ENCODE measurements around the gene CTU2. TPM values are rescaled to one million over a fixed set of nuclear protein-coding genes. Genes with fewer than 3 reads are reported as not detected.

CTU2 gene
- total and polyA plus RNA-seq, 2 donors (not counting 1 experiment from before 2014, with no cell fraction given) = 18.4 to 23.7 TPM

DNA sequence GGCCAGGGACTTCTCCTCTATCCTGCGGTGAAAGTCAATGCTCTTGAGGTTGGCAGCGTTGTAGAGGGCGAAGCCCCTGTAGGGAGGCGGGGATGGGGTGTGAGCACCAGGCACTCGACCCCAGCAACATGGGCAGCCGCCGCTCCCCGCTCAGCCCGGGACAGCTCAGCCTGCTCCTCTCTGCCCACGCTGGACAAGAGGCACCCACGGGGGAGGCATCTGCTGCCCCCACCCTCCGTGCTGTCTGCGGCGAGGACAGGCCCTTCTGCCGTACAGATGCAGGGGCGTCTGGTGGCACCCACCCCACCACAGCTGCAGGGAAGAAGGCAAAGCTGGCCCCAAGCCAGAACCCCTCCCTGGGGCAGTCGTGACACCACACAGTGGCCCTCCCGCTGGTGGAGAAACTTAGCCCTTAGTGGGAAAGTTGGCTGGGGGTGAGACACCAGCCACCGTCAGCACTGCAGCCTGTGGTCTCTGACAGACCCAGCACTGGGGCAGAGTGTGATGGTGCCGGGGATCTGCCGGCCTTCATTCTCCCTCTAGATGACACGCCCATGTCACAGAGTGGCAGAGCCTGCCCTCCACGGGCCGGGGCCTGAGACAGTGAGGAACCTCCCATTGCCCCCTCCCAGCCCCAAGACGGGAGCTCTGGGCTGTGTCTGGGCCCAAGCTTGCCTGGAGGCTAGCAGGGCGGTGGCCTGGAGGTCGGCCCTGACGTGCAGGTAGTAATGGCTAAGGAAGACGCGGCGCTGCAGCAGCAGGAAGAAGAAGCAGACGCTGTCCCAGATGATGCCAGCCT, 19.5 kb downstream of the CTU2 start:
- no peak overlapping the region for H3K4me2 ChIP-seq (replicated peaks; ENCODE audit: low read depth, low read length, poor library complexity, severe bottlenecking)
- no peak overlapping the region for H3K27ac Mint-ChIP-seq
- H3K4me3 Mint-ChIP-seq = no peak overlapping the region
- H3K4me1 Mint-ChIP-seq = no peaks in the 10 kb centered on the region
- H3K27me3 Mint-ChIP-seq = no peaks in the 10 kb centered on the region
- POLR2A ChIA-PET = no interaction called here
- TF ChIP-seq EZH2 (IDR thresholded peaks at IDR 0.05; ENCODE audit: borderline replicate concordance, insufficient read depth, low read depth, low read length, poor library complexity, severe bottlenecking) = no peak
- TF ChIP-seq, protein P1, sequence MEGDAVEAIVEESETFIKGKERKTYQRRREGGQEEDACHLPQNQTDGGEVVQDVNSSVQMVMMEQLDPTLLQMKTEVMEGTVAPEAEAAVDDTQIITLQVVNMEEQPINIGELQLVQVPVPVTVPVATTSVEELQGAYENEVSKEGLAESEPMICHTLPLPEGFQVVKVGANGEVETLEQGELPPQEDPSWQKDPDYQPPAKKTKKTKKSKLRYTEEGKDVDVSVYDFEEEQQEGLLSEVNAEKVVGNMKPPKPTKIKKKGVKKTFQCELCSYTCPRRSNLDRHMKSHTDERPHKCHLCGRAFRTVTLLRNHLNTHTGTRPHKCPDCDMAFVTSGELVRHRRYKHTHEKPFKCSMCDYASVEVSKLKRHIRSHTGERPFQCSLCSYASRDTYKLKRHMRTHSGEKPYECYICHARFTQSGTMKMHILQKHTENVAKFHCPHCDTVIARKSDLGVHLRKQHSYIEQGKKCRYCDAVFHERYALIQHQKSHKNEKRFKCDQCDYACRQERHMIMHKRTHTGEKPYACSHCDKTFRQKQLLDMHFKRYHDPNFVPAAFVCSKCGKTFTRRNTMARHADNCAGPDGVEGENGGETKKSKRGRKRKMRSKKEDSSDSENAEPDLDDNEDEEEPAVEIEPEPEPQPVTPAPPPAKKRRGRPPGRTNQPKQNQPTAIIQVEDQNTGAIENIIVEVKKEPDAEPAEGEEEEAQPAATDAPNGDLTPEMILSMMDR (IDR thresholded peaks at IDR 0.05) = no peak
- H3K9ac ChIP-seq (ENCODE audit: low read length) = no peak overlapping the region
- H4K20me1 ChIP-seq (ENCODE audit: control insufficient read depth, insufficient read depth, low read length, poor library complexity, severe bottlenecking) = peaks cover 19% of the 10 kb centered on the region
- H3K9me3 Mint-ChIP-seq (ENCODE audit: insufficient read depth) = no peaks in the 10 kb centered on the region
- H3K79me2 ChIP-seq (ENCODE audit: control insufficient read depth, insufficient read depth, low read length) = peaks cover 25% of the 10 kb centered on the region
- H2AFZ ChIP-seq (ENCODE audit: insufficient read depth, low read depth, low read length, poor library complexity, severe bottlenecking) = no peak overlapping the region
- DNase-seq (no peak), ATAC-seq (ENCODE audit: low read depth) (no peak)
- peaks cover 0 to 77% of the 10 kb centered on the region in 2 experiments for H3K36me3 ChIP-seq (replicated peaks in 1 of 2; ENCODE audit: control extremely low read depth in 1 of 2, control insufficient read depth in 1 of 2, extremely low read depth in 1 of 2, insufficient read depth in 2 of 2, low read length in 1 of 2)
- WGBS (ENCODE audit: insufficient coverage) = 96% methylated on average over 32 of the region's 32 CpGs
- H3K27ac ChIP-seq (ENCODE audit: low read length in 2 of 2) = no peak overlapping the region
- no peaks in the 10 kb centered on the region for H3K27me3 ChIP-seq (replicated peaks in 1 of 4; ENCODE audit: control extremely low read depth in 1 of 4, control insufficient read depth in 3 of 4, insufficient read depth in 4 of 4, low read length in 3 of 4)
- CTCF ChIA-PET = interaction anchor here (0.5 kb wide), 1 partner anchor 160 kb away, joined by 3 read pairs; no protein-coding TSS in a partner anchor
- no peak overlapping the region for H3K4me3 ChIP-seq (ENCODE audit: control extremely low read depth in 1 of 5, extremely low read depth in 1 of 5, insufficient read depth in 1 of 5, low read depth in 2 of 5, low read length in 4 of 5)
- H3K4me1 ChIP-seq (ENCODE audit: control insufficient read depth in 2 of 2, insufficient read depth in 2 of 2, low read length in 2 of 2) = no peaks in the 10 kb centered on the region
- H3K9me3 ChIP-seq (ENCODE audit: control extremely low read depth in 1 of 3, control insufficient read depth in 2 of 3, insufficient read depth in 1 of 3, low read length in 2 of 3) = no peaks in the 10 kb centered on the region
- intact Hi-C loops (cut with micrococcal nuclease) = no loop called here

DNA sequence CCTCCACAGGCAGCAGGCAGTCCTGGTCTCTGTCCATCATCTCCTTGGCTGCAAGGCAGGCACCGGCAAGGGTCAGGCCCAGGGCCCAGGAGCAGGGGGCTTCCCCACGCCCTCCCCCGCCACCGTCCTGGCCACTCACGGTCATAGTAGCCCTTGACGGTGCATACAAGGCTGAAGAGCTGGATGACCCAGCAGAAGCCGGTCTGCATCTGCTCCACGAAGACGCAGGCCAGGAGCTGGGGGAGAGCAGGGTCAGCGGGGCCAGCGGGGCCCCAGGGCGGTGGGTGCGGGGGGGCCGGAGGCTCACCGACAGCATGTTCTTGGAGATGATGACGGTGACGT, 20.1 kb downstream of the CTU2 start:
- H3K4me2 ChIP-seq (replicated peaks; ENCODE audit: low read depth, low read length, poor library complexity, severe bottlenecking) = no peak overlapping the region
- ATAC-seq (ENCODE audit: low read depth) = no peak
- Mint-ChIP-seq H3K27me3 (no peaks in the 10 kb centered on the region), H3K4me3 (no peak overlapping the region), H3K4me1 (no peaks in the 10 kb centered on the region), H3K9me3 (ENCODE audit: insufficient read depth) (no peaks in the 10 kb centered on the region), H3K27ac (no peak overlapping the region)
- peaks cover 25% of the 10 kb centered on the region for H3K79me2 ChIP-seq (ENCODE audit: control insufficient read depth, insufficient read depth, low read length)
- WGBS (ENCODE audit: insufficient coverage) = 93% methylated on average over 15 of the region's 17 CpGs
- H3K36me3 ChIP-seq (replicated peaks in 1 of 2; ENCODE audit: control extremely low read depth in 1 of 2, control insufficient read depth in 1 of 2, extremely low read depth in 1 of 2, insufficient read depth in 2 of 2, low read length in 1 of 2) = peaks cover 0 to 76% of the 10 kb centered on the region in 2 experiments
- no peaks in the 10 kb centered on the region for H3K9me3 ChIP-seq (ENCODE audit: control extremely low read depth in 1 of 3, control insufficient read depth in 2 of 3, insufficient read depth in 1 of 3, low read length in 2 of 3)
- no peaks in the 10 kb centered on the region for H3K4me1 ChIP-seq (ENCODE audit: control insufficient read depth in 2 of 2, insufficient read depth in 2 of 2, low read length in 2 of 2)
- no peak overlapping the region for H2AFZ ChIP-seq (ENCODE audit: insufficient read depth, low read depth, low read length, poor library complexity, severe bottlenecking)
- no peaks in the 10 kb centered on the region for H3K27me3 ChIP-seq (replicated peaks in 1 of 4; ENCODE audit: control extremely low read depth in 1 of 4, control insufficient read depth in 3 of 4, insufficient read depth in 4 of 4, low read length in 3 of 4)
- H3K9ac ChIP-seq (ENCODE audit: low read length) = no peak overlapping the region
- intact Hi-C loops (cut with micrococcal nuclease) = no loop called here
- no peak for TF ChIP-seq EZH2 (IDR thresholded peaks at IDR 0.05; ENCODE audit: borderline replicate concordance, insufficient read depth, low read depth, low read length, poor library complexity, severe bottlenecking)
- TF ChIP-seq, protein P1 (IDR thresholded peaks at IDR 0.05) = no peak
- ChIA-PET POLR2A (no interaction called here), CTCF (no interaction called here)
- peaks cover 19% of the 10 kb centered on the region for H4K20me1 ChIP-seq (ENCODE audit: control insufficient read depth, insufficient read depth, low read length, poor library complexity, severe bottlenecking)
- H3K4me3 ChIP-seq (ENCODE audit: control extremely low read depth in 1 of 5, extremely low read depth in 1 of 5, insufficient read depth in 1 of 5, low read depth in 2 of 5, low read length in 4 of 5) = no peak overlapping the region
- no peak for DNase-seq
- no peak overlapping the region for H3K27ac ChIP-seq (ENCODE audit: low read length in 2 of 2)
